HG02759 (cell line): ENCODE data around the gene EIF5B.
A peak's percentile ranks its signal among the peaks of the same experiment; 100 is the strongest.
"Not testable (repeated sequence)": the region's sequence is repeated elsewhere in the genome, so short reads cannot be mapped to it uniquely, and the experiment has no call there.

Experiments
- ATAC-seq: cut with Tn5 transposase; IDR thresholded peaks from one replicate; pipeline ENCODE4 v1.9.1; 2021; ENCODE audit warnings: mild to moderate bottlenecking, moderate library complexity; ENCODE audit not compliant: unreplicated experiment

Gene EIF5B

DNA sequence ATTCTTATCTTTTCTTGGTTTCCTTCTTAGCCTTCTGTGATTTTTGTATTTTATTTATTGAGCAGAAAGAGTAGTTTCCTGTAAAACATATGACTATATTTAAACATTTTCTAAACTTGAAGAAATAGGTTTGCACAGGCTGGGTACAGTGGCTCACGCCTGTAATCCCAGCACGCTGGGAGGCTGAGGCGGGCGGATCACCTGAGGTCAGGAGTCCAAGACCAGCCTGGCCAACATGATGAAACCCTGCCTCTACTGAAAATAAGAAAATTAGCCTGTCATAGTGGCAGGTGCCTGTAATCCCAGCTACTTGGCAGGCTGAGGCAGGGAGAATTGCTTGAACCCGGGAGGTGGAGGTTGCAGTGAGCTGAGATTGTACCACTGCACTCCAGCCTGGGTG, 31.7 kb downstream of the EIF5B start:
- ATAC-seq = not testable (repeated sequence)

DNA sequence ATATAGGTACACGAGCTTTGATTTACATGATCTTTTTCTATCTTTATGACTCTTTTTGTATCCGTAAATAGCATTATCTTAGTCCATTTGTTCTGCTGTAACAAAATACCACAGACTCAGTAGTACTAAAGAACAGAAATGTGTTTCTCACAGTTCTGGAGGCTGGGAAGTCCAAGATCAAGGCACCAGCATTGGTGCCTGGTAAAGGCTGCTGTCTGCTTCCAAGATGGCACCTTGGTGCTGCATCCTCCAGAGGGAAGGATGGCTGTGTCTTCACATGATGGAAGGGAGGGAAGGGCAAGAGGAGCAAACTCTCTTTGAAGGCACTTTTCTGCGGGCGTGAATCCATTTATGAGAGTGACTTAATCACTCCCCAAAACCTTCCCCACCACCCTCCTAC, 36.0 kb downstream of the EIF5B start:
- no peak for ATAC-seq

- ATAC-seq = no peak
Observed at GRCh38 chr2:99374747-99375146, 37.6 kb downstream of the EIF5B start.

DNA sequence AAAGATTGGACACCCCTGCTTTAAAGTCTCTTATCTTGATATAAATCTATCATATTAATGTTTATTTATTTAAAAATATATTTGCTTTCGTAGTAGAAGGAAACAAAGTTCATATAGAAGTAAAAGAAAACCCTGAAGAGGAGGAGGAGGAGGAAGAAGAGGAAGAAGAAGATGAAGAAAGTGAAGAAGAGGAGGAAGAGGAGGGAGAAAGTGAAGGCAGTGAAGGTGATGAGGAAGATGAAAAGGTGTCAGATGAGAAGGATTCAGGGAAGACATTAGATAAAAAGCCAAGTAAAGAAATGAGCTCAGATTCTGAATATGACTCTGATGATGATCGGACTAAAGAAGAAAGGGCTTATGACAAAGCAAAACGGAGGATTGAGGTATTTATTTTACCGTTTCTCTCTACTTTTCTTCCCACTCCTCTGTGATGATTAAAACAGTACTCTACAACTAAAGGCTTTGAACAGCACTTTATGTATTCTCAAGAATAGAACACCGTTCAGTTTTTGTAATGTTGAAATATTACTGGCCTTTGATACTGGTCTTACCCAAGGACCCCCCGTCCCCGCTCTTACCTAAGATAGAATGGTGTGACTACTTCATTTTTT, 39.2 kb downstream of the EIF5B start:
- no peak for ATAC-seq

GRCh38 chr2:99377879-99378278, 40.7 kb downstream of the EIF5B start:
- no peak for ATAC-seq

DNA sequence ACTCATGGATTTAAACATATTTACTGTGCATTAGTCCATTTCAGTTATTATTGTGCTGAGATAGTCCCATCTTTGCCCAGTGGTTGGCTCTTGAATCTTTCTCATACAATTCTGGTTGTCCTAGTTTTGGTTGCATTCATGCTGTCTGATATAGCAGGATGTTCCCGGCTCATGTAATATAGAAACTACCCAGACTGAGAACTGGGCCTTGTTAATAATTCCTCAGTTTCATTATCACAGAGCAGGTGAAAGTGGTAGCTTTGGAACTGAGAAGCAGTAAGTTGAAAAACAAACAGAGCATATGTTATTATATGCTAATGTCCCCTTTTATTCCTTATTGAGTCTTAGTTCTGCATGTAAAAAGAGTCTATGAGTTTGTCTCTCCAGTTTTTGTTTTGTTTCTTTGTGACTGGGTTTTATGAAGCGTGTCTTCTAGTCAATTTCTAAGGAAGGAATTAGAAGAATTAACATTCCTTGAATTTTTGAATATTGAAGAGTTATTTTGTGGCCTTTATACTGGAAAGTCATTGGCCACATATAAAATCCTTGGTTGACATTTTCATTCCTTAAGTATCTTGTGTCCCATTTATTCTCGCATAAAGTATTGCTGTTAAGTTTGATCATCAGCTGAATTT, 43.3 kb downstream of the EIF5B start:
- ATAC-seq = peak; percentile 74

- ATAC-seq = no peak
Observed at GRCh38 chr2:99382143-99382542, 45.0 kb downstream of the EIF5B start.

DNA sequence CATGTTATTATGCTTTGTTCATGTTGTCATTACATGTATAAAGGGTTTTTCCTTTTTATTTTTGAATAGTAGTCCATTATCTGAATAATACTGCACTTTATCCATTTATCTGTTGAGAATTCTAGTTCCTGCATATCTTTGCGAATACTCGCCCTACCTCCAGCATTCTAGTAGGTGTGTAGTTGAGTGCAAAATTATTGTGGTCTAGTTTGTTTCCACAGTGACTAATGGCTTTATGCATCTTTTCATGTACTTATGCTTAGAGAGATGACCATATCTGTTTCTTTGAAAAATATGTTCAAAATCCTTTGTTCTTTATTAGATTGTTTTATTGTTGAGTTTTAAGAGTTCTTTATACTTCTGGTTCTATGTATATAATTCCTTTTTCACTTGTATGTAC, 48.8 kb downstream of the EIF5B start:
- ATAC-seq = no peak

- no peak for ATAC-seq
Observed at GRCh38 chr2:99388892-99389291, 51.7 kb downstream of the EIF5B start.

DNA sequence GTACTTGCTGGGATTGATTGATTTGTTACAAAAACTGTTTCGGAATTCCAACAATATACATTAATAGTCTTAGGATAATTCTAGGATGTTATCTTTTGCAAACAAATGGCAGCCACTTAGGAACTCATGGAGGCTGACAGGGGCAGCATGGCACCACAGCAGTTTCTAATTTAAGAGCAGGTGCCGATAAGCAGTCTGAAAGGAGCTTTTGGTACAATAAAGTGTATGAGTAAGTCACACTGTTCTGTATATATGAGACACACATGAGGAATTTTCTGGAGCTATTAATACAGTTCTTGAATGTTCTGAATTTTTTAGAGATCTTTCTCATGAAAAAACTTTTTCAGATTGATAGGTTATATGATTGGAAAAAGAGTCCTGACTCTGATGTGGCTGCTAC, 52.2 kb downstream of the EIF5B start:
- ATAC-seq = no peak

GRCh38 chr2:99389946-99390345, 52.8 kb downstream of the EIF5B start:
- ATAC-seq = no peak

GRCh38 chr2:99395589-99396130, 58.5 kb downstream of the EIF5B start:
- no peak for ATAC-seq

- no peak for ATAC-seq
Observed at GRCh38 chr2:99397266-99397920, 60.2 kb downstream of the EIF5B start.

DNA sequence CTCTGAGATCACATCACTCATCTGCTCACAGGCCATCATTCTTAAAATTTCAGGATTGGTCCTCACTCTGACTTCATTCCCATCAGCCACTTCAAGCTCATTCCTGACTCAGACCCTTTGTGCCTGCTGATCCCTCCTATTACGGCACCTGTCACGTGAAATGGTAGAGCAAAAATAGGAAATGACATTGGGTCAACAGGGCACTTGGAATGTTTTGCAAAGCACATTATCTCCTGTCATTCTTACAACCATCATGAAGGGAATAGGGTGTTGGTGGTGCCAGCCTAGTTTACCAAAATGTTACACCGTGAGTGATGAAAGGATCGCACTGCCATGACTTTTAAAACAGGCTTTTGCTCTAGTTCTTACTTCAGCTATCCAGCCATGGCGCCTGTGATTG, 61.1 kb downstream of the EIF5B start:
- no peak for ATAC-seq

DNA sequence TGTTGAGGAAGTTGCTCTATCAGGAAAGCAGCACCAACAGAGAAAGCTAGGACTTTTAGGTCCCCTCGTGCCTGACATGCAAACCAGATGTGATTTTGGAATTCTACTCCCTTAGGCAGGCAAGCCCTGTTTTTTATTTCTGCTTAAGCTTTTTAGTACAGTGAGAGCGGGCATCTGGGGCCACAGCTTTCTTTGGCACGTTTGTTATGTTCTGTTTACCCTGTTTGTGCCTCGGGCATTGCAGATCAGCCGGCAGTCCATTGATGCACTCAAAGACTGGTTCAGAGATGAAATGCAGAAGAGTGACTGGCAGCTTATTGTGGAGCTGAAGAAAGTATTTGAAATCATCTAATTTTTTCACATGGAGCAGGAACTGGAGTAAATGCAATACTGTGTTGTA, 61.9 kb downstream of the EIF5B start:
- ATAC-seq = no peak

DNA sequence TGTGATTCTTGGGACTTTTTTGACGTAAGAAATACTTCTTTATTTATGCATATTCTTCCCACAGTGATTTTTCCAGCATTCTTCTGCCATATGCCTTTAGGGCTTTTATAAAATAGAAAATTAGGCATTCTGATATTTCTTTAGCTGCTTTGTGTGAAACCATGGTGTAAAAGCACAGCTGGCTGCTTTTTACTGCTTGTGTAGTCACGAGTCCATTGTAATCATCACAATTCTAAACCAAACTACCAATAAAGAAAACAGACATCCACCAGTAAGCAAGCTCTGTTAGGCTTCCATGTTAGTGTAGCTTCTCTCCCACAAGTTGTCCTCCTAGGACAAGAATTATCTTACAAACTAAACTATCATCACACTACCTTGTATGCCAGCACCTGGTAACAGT, 62.6 kb downstream of the EIF5B start:
- ATAC-seq = no peak

DNA sequence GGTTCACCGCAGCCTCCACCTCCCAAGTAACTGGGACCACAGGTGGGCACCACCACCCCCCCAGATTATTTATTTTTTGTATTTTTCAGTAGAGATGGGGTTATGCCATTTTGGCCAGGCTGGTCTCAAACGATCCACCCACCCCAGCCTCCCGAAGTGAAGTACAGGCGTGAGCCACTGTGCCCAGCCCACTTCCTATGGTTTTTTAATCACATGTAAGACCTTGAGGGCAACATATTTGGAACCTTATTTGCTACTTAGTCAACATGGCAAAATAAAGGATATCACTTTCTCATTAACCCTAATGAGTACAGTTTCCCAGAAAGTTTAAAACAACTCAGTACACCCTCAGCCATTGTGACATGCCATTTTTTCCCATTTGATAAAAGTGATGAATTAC, 64.7 kb downstream of the EIF5B start:
- no peak for ATAC-seq

DNA sequence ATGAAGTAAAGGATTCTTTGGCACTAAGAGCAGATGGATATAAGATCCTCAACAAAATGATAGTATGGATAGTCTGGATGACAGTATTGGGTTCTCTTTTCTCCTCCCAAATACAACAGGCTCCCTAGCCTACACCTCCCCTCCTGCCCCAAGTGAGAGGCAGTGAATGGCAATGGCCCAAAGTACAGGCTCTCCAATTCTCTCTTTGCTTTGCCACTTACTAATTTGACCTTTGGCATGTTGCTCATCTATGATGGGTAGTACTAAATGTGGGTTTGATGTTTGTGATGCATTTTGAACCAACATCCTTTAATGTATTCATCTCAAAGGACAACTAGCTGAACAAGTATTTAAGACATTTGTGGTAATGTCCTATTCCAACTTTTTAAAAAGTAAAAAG, 65.9 kb downstream of the EIF5B start:
- no peak for ATAC-seq

GRCh38 chr2:99403524-99403923, 66.3 kb downstream of the EIF5B start:
- no peak for ATAC-seq

- no peak for ATAC-seq
Observed at GRCh38 chr2:99404039-99404796, 67.0 kb downstream of the EIF5B start.
